Endothelial cell of umbilical vein (primary cell): ENCODE data around the gene DST. TPM values are rescaled to one million over a fixed set of nuclear protein-coding genes. Genes with fewer than 3 reads are reported as not detected.

Experiments
- BruUV-seq: library from RNA; stranded (reverse); fragments of 400-500 nt; replicated peaks from 2 replicates; lab custom pipeline; 2021; lab: Mats Ljungman, UMichigan
- CTCF ChIA-PET: fragments of 300-600, 350-600 bp; sonication (Branson Sonifier 250); formaldehyde crosslinking; loops from one replicate; lab custom pipeline; 2021; ENCODE audit warnings: antibody characterized with exemption, inconsistent platforms; lab: Charles Lee
- POLR2A ChIA-PET: fragments of 300-600, 350-600 bp; sonication (Branson Sonifier 250); formaldehyde crosslinking; loops from one replicate; lab custom pipeline; 2021; ENCODE audit warnings: antibody characterized with exemption, inconsistent platforms; lab: Charles Lee
- DNase-seq: peaks from one replicate; pipeline ENCODE4 v3.0.0-alpha.2; 2011; ENCODE audit warnings: low read depth, low spot score
- FAIRE-seq: peaks from 2 replicates; lab custom pipeline; 2011; peaks lifted over from hg19 to GRCh38; lab: Jason Lieb, UNC
- H2AFZ ChIP-seq: 2 replicates; pipeline ENCODE4 v1.6.0; 2012; ENCODE audit warnings: low read depth, low read length, control low read depth, inconsistent platforms
- H3K27ac ChIP-seq: 2 replicates; pipeline ENCODE4 v1.5.1; 2011; ENCODE audit warnings: low read depth, mild to moderate bottlenecking, control low read depth, low read length, moderate library complexity; ENCODE audit not compliant: insufficient read depth
- H3K27me3 ChIP-seq, 2 experiments: 2 replicates each; pipeline versions ENCODE4 v1.6.0 to v1.6.1; 2011; ENCODE audit warnings: low read length in 2 of 2, mixed read lengths in 1 of 2; ENCODE audit not compliant: control insufficient read depth in 2 of 2, insufficient read depth in 2 of 2
- H3K36me3 ChIP-seq, 2 experiments: 2 replicates in 1 of 2; 3 replicates in 1 of 2; pipeline ENCODE4 v1.5.1; 2011; ENCODE audit warnings: low read length in 2 of 2, mild to moderate bottlenecking in 1 of 2, moderate library complexity in 1 of 2; ENCODE audit not compliant: control insufficient read depth in 2 of 2, insufficient read depth in 2 of 2; ENCODE audit errors: extremely low read depth in 1 of 2
- H3K4me1 ChIP-seq: 3 replicates; pipeline ENCODE4 v1.5.1; 2011; ENCODE audit warnings: mild to moderate bottlenecking, low read length; ENCODE audit not compliant: control insufficient read depth, insufficient read depth; ENCODE audit errors: extremely low read depth
- H3K4me2 ChIP-seq: 2 replicates; pipeline ENCODE4 v1.6.1; 2011; ENCODE audit warnings: low read length, control low read depth, mixed read lengths; ENCODE audit not compliant: insufficient read depth
- H3K4me3 ChIP-seq, 3 experiments: fragments of 200-600 bp in 1 of 3; sonication (generic), shearing (Covaris generic) in 1 of 3; replicated peaks in 1 of 3; 2 replicates each; pipeline ENCODE4 v1.5.1; 2011 to 2016; ENCODE audit warnings: control low read depth in 3 of 3, low read length in 3 of 3, mild to moderate bottlenecking in 2 of 3, inconsistent platforms in 1 of 3, low read depth in 1 of 3, moderate library complexity in 1 of 3; ENCODE audit not compliant: insufficient read depth in 1 of 3
- H3K79me2 ChIP-seq: 2 replicates; pipeline ENCODE4 v1.6.0; 2012; ENCODE audit warnings: low read length, inconsistent platforms; ENCODE audit not compliant: control insufficient read depth, insufficient read depth
- H3K9ac ChIP-seq: replicated peaks from 2 replicates; pipeline ENCODE3; 2011; ENCODE audit warnings: low read length, control low read depth; ENCODE audit not compliant: insufficient read depth; ENCODE audit errors: extremely low read depth
- H3K9me1 ChIP-seq: replicated peaks from 3 replicates; pipeline ENCODE4 v1.6.0; 2011; ENCODE audit warnings: mild to moderate bottlenecking, low read length; ENCODE audit not compliant: control insufficient read depth, insufficient read depth; ENCODE audit errors: extremely low read depth
- H3K9me3 ChIP-seq: replicated peaks from 2 replicates; pipeline ENCODE4 v1.5.1; 2012; ENCODE audit warnings: low read length, inconsistent platforms; ENCODE audit not compliant: control insufficient read depth, insufficient read depth
- H4K20me1 ChIP-seq: replicated peaks from 2 replicates; pipeline ENCODE3; 2011; ENCODE audit warnings: mild to moderate bottlenecking, low read length; ENCODE audit not compliant: control insufficient read depth, insufficient read depth; ENCODE audit errors: extremely low read depth
- CTCF ChIP-seq, 2 donors: IDR thresholded peaks; 1 replicate in 1 of 2; 2 replicates in 1 of 2; pipeline ENCODE4 v1.5.1; 2011; ENCODE audit warnings: low read length in 2 of 2, mild to moderate bottlenecking in 2 of 2, moderate library complexity in 2 of 2, control low read depth in 1 of 2, inconsistent platforms in 1 of 2, low read depth in 1 of 2; ENCODE audit not compliant: insufficient read depth in 1 of 2; ENCODE audit errors: extremely low read depth in 1 of 2
- EZH2 ChIP-seq: IDR thresholded peaks from 2 replicates; pipeline ENCODE4 v1.6.1; 2012; ENCODE audit warnings: borderline replicate concordance, low read depth, mild to moderate bottlenecking, moderate library complexity, low read length, inconsistent platforms; ENCODE audit not compliant: severe bottlenecking
- FOS ChIP-seq: IDR thresholded peaks from 2 replicates; pipeline ENCODE4 v1.6.1; 2011; ENCODE audit warnings: mild to moderate bottlenecking, low read length, moderate library complexity, borderline replicate concordance; ENCODE audit not compliant: insufficient read depth
- GATA2 ChIP-seq: IDR thresholded peaks from 2 replicates; pipeline ENCODE4 v1.7.0; 2011; ENCODE audit warnings: low read depth, mild to moderate bottlenecking, moderate library complexity, mixed read lengths, low read length; ENCODE audit not compliant: insufficient read length, insufficient read depth
- JUN ChIP-seq: IDR thresholded peaks from 2 replicates; pipeline ENCODE4 v1.6.1; 2011; ENCODE audit warnings: borderline replicate concordance, low read depth; ENCODE audit not compliant: insufficient read length, insufficient read depth
- MAX ChIP-seq: IDR thresholded peaks from 2 replicates; pipeline ENCODE4 v1.6.1; 2011; ENCODE audit not compliant: insufficient read depth, insufficient read length
- MYC ChIP-seq: IDR thresholded peaks from one replicate; pipeline ENCODE4 v1.6.1; 2011; ENCODE audit warnings: mild to moderate bottlenecking, low read depth, low read length
- POLR2A ChIP-seq: IDR thresholded peaks from 2 replicates; pipeline ENCODE4 v1.6.1; 2012; ENCODE audit warnings: low read depth, mild to moderate bottlenecking, control low read depth, low read length
- POLR2AphosphoS5 ChIP-seq: IDR thresholded peaks from 2 replicates; pipeline ENCODE4 v1.6.1; 2012; ENCODE audit warnings: low read depth, mild to moderate bottlenecking, control low read depth, low read length, moderate library complexity; ENCODE audit not compliant: insufficient read depth
- dilution Hi-C: fragments of 300-500 bp; cut with MboI; formaldehyde crosslinking; loops from one replicate; pipeline ENCODE4 v1.15.0; 2019; ENCODE audit warnings: low sequenced_read_pairs; ENCODE audit not compliant: extremely low pct_ligation_motif_present
- intact Hi-C: fragments of 100-400 bp; cut with micrococcal nuclease; formaldehyde crosslinking; loops from one replicate; pipeline ENCODE4 v1.10.0; 2022
- polyA plus RNA-seq, 4 experiments: library from polyadenylated mRNA; depleted of rRNA in 3 of 4; stranded (reverse) in 3 of 4; unstranded in 1 of 4; fragments of >200 nt; gene quantifications; 2 replicates each; pipeline versions ENCODE4 v1.2.1 to v1.2.3, GENCODE V29; 2011 to 2012; ENCODE audit warnings: missing spikeins in 1 of 4
- total RNA-seq: library from RNA; stranded (reverse); gene quantifications from 2 replicates; pipeline ENCODE4 v1.2.3, GENCODE V29; 2021

The DST gene
- total and polyA plus RNA-seq, 2 donors (not counting 3 experiments of a cell fraction or from before 2014, with no cell fraction given): 62.3 to 253 TPM

GRCh38 chr6:56535626-56536025, 107.1 kb downstream of the DST start:
- H2AFZ ChIP-seq: no peak overlapping the region
- peaks cover 22% of the 10 kb centered on the region for H3K79me2 ChIP-seq
- TF ChIP-seq POLR2A: no peak
- no peak for TF ChIP-seq GATA2
- TF ChIP-seq MYC: no peak
- no peak for TF ChIP-seq FOS
- TF ChIP-seq JUN: no peak
- ChIA-PET CTCF (no interaction called here), POLR2A (no interaction called here)
- no peak overlapping the region for H3K27ac ChIP-seq
- dilution Hi-C loops: no loop called here
- peaks cover 7 to 8% of the 10 kb centered on the region in 2 experiments for H3K36me3 ChIP-seq
- FAIRE-seq (no peak), DNase-seq (no peak)
- no TSS peak for BruUV-seq
- no peak overlapping the region for H3K9ac ChIP-seq
- no peak overlapping the region for H3K4me2 ChIP-seq
- peaks cover 27% of the 10 kb centered on the region for H3K4me1 ChIP-seq
- no peak overlapping the region for H3K4me3 ChIP-seq
- intact Hi-C loops: no loop called here
- H3K9me3 ChIP-seq: no peaks in the 10 kb centered on the region
- H4K20me1 ChIP-seq: no peaks in the 10 kb centered on the region
- no peaks in the 10 kb centered on the region for H3K27me3 ChIP-seq
- H3K9me1 ChIP-seq: no peaks in the 10 kb centered on the region

GRCh38 chr6:56534680-56535419, 107.8 kb downstream of the DST start:
- no peak for TF ChIP-seq GATA2
- no peak for TF ChIP-seq FOS
- no peak for TF ChIP-seq MYC
- no peak for TF ChIP-seq POLR2A
- no peak for TF ChIP-seq POLR2AphosphoS5
- no peak for TF ChIP-seq JUN
- no peak for TF ChIP-seq MAX
- TF ChIP-seq EZH2: no peak
- TF ChIP-seq CTCF (IDR thresholded peaks at IDR 0.05; ENCODE audit: extremely low read depth in 1 of 2, insufficient read depth in 1 of 2, low read depth in 1 of 2, low read length in 2 of 2): no peak
- peaks cover 14% of the 10 kb centered on the region for H3K79me2 ChIP-seq
- H3K9me3 ChIP-seq: no peaks in the 10 kb centered on the region
- H3K36me3 ChIP-seq: peaks cover 8 to 10% of the 10 kb centered on the region in 2 experiments
- no peaks in the 10 kb centered on the region for H3K27me3 ChIP-seq
- dilution Hi-C loops: no loop called here
- BruUV-seq: no TSS peak
- intact Hi-C loops: no loop called here
- DNase-seq (no peak), FAIRE-seq (no peak)
- H3K27ac ChIP-seq: no peak overlapping the region
- H3K9ac ChIP-seq: no peak overlapping the region
- CTCF ChIA-PET: no interaction called here
- no peak overlapping the region for H2AFZ ChIP-seq
- H3K4me1 ChIP-seq: peaks cover 19% of the 10 kb centered on the region
- no peak overlapping the region for H3K4me2 ChIP-seq
- POLR2A ChIA-PET: no interaction called here
- H3K9me1 ChIP-seq: no peaks in the 10 kb centered on the region
- H4K20me1 ChIP-seq: no peaks in the 10 kb centered on the region
- no peak overlapping the region for H3K4me3 ChIP-seq
